ENCODE measurements around the gene STAT4.

STAT4 gene

DNA sequence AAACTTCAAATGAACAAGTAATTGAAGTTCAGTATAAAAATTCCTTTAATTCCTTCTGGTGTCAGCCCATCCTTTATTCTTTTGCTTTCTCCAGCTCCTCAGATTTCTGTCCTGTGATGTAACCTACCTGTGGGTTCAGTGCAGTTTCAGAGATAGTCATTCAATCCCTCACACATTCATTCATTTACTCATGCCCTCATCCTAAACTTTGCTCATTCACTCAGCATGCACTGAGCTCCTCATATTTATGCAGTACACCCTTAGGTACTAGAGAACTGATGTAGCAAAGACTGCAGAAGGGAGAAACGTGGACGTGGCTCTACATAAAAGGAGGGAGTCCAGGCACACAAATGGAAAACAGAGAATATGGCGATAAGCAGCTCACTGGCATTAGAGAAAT is 91.5 kb downstream of the STAT4 start:
- no peaks in the 10 kb centered on the region for H3K79me2 ChIP-seq (ENCODE audit: control insufficient read depth, low read length)
- no peak overlapping the region for H3K4me2 ChIP-seq (ENCODE audit: low read length)
- H3K9me3 ChIP-seq (ENCODE audit: control insufficient read depth, insufficient read depth, low read length), result no peaks in the 10 kb centered on the region
- no peaks in the 10 kb centered on the region for H3K36me3 ChIP-seq (ENCODE audit: control insufficient read depth, low read length)
- no peaks in the 10 kb centered on the region for H4K20me1 ChIP-seq (ENCODE audit: control insufficient read depth, insufficient read depth, low read depth, low read length)
- H3F3A ChIP-seq (ENCODE audit: control insufficient read depth, insufficient read depth), result no peaks in the 10 kb centered on the region
- H3K27me3 ChIP-seq (ENCODE audit: control insufficient read depth, low read length), result peaks cover 20% of the 10 kb centered on the region
- no peaks in the 10 kb centered on the region for H3K9me2 ChIP-seq (replicated peaks; ENCODE audit: control insufficient read depth, low read length)
- H3K27ac ChIP-seq (ENCODE audit: low read depth, low read length), result no peak overlapping the region
- H3K4me3 ChIP-seq (ENCODE audit: low read length), result no peak overlapping the region
- no peaks in the 10 kb centered on the region for H3K4me1 ChIP-seq (ENCODE audit: control insufficient read depth, low read length)
- no peak for TF ChIP-seq EZH2phosphoT487 (IDR thresholded peaks at IDR 0.05; ENCODE audit: borderline replicate concordance, low read length)
- TF ChIP-seq, protein P1, sequence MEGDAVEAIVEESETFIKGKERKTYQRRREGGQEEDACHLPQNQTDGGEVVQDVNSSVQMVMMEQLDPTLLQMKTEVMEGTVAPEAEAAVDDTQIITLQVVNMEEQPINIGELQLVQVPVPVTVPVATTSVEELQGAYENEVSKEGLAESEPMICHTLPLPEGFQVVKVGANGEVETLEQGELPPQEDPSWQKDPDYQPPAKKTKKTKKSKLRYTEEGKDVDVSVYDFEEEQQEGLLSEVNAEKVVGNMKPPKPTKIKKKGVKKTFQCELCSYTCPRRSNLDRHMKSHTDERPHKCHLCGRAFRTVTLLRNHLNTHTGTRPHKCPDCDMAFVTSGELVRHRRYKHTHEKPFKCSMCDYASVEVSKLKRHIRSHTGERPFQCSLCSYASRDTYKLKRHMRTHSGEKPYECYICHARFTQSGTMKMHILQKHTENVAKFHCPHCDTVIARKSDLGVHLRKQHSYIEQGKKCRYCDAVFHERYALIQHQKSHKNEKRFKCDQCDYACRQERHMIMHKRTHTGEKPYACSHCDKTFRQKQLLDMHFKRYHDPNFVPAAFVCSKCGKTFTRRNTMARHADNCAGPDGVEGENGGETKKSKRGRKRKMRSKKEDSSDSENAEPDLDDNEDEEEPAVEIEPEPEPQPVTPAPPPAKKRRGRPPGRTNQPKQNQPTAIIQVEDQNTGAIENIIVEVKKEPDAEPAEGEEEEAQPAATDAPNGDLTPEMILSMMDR (IDR thresholded peaks at IDR 0.05; ENCODE audit: low read depth, low read length, poor library complexity, severe bottlenecking), result no peak

GRCh38 chr2:191056228-191056627 is 94.6 kb downstream of the STAT4 start:
- Histone ChIP-seq H3K4me2 (ENCODE audit: low read length) (no peak overlapping the region), H3K36me3 (ENCODE audit: control insufficient read depth, low read length) (no peaks in the 10 kb centered on the region), H3K27ac (ENCODE audit: low read depth, low read length) (no peak overlapping the region), H3K4me3 (ENCODE audit: low read length) (no peak overlapping the region), H3K27me3 (ENCODE audit: control insufficient read depth, low read length) (peaks cover 25% of the 10 kb centered on the region), H3K4me1 (ENCODE audit: control insufficient read depth, low read length) (peaks cover 8% of the 10 kb centered on the region), H3K9me2 (replicated peaks; ENCODE audit: control insufficient read depth, low read length) (no peaks in the 10 kb centered on the region), H3F3A (ENCODE audit: control insufficient read depth, insufficient read depth) (no peaks in the 10 kb centered on the region), H4K20me1 (ENCODE audit: control insufficient read depth, insufficient read depth, low read depth, low read length) (no peaks in the 10 kb centered on the region), H3K79me2 (ENCODE audit: control insufficient read depth, low read length) (no peaks in the 10 kb centered on the region), H3K9me3 (ENCODE audit: control insufficient read depth, insufficient read depth, low read length) (no peaks in the 10 kb centered on the region)
- TF ChIP-seq, protein P1 (IDR thresholded peaks at IDR 0.05; ENCODE audit: low read depth, low read length, poor library complexity, severe bottlenecking), result no peak
- no peak for TF ChIP-seq EZH2phosphoT487 (IDR thresholded peaks at IDR 0.05; ENCODE audit: borderline replicate concordance, low read length)

DNA sequence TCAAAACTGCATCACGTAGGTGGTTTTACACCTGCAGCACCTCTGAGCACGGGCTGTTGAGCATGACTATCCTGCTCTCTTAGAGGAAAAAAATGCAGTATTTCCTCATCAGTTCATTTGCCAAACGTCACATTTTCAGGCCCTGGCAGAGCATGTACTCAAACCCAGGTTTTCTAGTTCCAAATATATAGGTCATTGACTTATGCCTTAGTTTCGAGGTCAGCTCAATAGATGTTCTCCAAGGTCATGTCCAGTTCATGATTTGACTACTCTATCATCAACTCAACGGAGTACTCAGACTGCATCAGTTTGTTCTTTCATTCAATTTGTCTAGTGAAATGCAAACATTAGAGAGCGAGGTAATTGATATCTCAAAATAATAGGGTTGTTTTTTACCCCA is 97.5 kb downstream of the STAT4 start:
- no peaks in the 10 kb centered on the region for H4K20me1 ChIP-seq (ENCODE audit: control insufficient read depth, insufficient read depth, low read depth, low read length)
- H3K36me3 ChIP-seq (ENCODE audit: control insufficient read depth, low read length), result no peaks in the 10 kb centered on the region
- TF ChIP-seq, protein P1 (IDR thresholded peaks at IDR 0.05; ENCODE audit: low read depth, low read length, poor library complexity, severe bottlenecking), result no peak
- no peak for TF ChIP-seq EZH2phosphoT487 (IDR thresholded peaks at IDR 0.05; ENCODE audit: borderline replicate concordance, low read length)
- no peaks in the 10 kb centered on the region for H3K79me2 ChIP-seq (ENCODE audit: control insufficient read depth, low read length)
- H3K4me2 ChIP-seq (ENCODE audit: low read length), result no peak overlapping the region
- H3K27ac ChIP-seq (ENCODE audit: low read depth, low read length), result no peak overlapping the region
- peaks cover 8% of the 10 kb centered on the region for H3K4me1 ChIP-seq (ENCODE audit: control insufficient read depth, low read length)
- no peaks in the 10 kb centered on the region for H3K9me3 ChIP-seq (ENCODE audit: control insufficient read depth, insufficient read depth, low read length)
- no peak overlapping the region for H3K4me3 ChIP-seq (ENCODE audit: low read length)
- H3K27me3 ChIP-seq (ENCODE audit: control insufficient read depth, low read length), result peaks cover 25% of the 10 kb centered on the region
- H3K9me2 ChIP-seq (replicated peaks; ENCODE audit: control insufficient read depth, low read length), result no peaks in the 10 kb centered on the region
- H3F3A ChIP-seq (ENCODE audit: control insufficient read depth, insufficient read depth), result no peaks in the 10 kb centered on the region
